GM12892 (cell line): ENCODE results near the gene GAD2.
"Not testable (repeated sequence)": the region's sequence is repeated elsewhere in the genome, so short reads cannot be mapped to it uniquely, and the experiment has no call there.

Source experiments
- DNase-seq: peaks from one replicate; pipeline ENCODE4 v3.0.0; 2011; ENCODE audit not compliant: insufficient read length
- FAIRE-seq: peaks from 2 replicates; lab custom pipeline; 2011; peaks lifted over from hg19 to GRCh38; lab: Jason Lieb, UNC
- POLR2A ChIP-seq: IDR thresholded peaks from 2 replicates; pipeline ENCODE4 v1.6.1; 2011; ENCODE audit warnings: low read depth, low read length, control low read depth
- POLR2AphosphoS5 ChIP-seq: IDR thresholded peaks from 2 replicates; pipeline ENCODE4 v1.6.1; 2011; ENCODE audit warnings: low read depth, low read length, control low read depth
- TAF1 ChIP-seq: IDR thresholded peaks from 2 replicates; pipeline ENCODE4 v1.6.1; 2011; ENCODE audit warnings: low read depth, mild to moderate bottlenecking, control low read depth, low read length, borderline replicate concordance

Gene GAD2

GRCh38 chr10:26335574-26336093 lies 119.1 kb downstream of the GAD2 start:
- TF ChIP-seq POLR2AphosphoS5 (no peak), TAF1 (no peak), POLR2A (no peak)
- DNase-seq (no peak), FAIRE-seq (no peak)

- DNase-seq = no peak
- peak; percentile 38 for FAIRE-seq
- TF ChIP-seq POLR2A (no peak), POLR2AphosphoS5 (no peak), TAF1 (no peak)
Measured at GRCh38 chr10:26336979-26337378, 120.4 kb downstream of the GAD2 start.

- TF ChIP-seq POLR2A (no peak), TAF1 (no peak), POLR2AphosphoS5 (no peak)
- FAIRE-seq (no peak), DNase-seq (no peak)
Measured at GRCh38 chr10:26341701-26342100, 125.1 kb downstream of the GAD2 start.

GRCh38 chr10:26348821-26349417 lies 132.3 kb downstream of the GAD2 start:
- FAIRE-seq, DNase-seq: not testable (repeated sequence)
